Measurements from ENCODE around the gene VIPR2.
"Not testable (repeated sequence)": the region's sequence is repeated elsewhere in the genome, so short reads cannot be mapped to it uniquely, and the experiment has no call there.

The VIPR2 gene

GRCh38 chr7:159144758-159145489, at the start of gene VIPR2:
TSS of gene VIPR2 (minus strand) at chr7:159144867. CDS start at chr7:159144771, 96 bp downstream.
- Mint-ChIP-seq H3K27me3 (peaks cover 37% of the 10 kb centered on the region), H3K27ac (no peak within 1 kb of the TSS), H3K9me3 (no peaks in the 10 kb centered on the region), H3K36me3 (ENCODE audit: low read depth) (no peaks in the 10 kb centered on the region), H3K4me3 (peak within 1 kb of the TSS; percentile 61), H3K4me1 (peaks cover 4% of the 10 kb centered on the region)
- DNase-seq (peak; percentile 20), ATAC-seq (peak; percentile 21)

DNA sequence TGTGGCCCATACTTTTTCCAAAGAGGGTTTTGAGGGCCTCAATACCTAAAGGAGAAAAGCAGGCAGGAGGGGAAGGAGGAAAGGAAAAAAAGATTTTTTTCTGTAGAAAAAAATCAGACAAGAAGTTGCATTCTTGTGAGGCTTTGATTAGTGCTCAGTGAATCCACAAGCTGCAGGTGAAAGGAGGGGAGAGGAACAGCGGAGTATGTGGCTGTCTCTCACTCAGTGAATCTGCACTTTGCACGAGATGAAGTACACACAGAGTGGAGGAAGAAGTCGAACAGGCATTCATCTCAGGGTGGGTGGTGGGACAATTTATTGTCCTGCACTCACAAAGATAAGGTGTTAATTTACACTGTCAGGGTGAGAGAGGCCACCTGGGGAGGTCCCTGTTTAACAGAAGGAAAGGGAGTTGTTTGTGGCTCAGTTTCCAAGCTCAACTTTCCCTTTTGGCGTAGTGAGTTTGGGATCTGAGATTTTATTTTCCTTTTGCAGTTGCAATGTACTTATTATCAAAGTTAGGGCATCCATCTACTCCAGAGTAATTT, 49.0 kb upstream of the VIPR2 start:
- H3K27ac Mint-ChIP-seq, result no peak overlapping the region
- H3K4me3 Mint-ChIP-seq, result no peak overlapping the region
- H3K9me3 Mint-ChIP-seq, result no peaks in the 10 kb centered on the region
- ATAC-seq (no peak), DNase-seq (no peak)
- H3K27me3 Mint-ChIP-seq, result no peaks in the 10 kb centered on the region
- peaks cover 30% of the 10 kb centered on the region for H3K4me1 Mint-ChIP-seq
- no peaks in the 10 kb centered on the region for H3K36me3 Mint-ChIP-seq (ENCODE audit: low read depth)

DNA sequence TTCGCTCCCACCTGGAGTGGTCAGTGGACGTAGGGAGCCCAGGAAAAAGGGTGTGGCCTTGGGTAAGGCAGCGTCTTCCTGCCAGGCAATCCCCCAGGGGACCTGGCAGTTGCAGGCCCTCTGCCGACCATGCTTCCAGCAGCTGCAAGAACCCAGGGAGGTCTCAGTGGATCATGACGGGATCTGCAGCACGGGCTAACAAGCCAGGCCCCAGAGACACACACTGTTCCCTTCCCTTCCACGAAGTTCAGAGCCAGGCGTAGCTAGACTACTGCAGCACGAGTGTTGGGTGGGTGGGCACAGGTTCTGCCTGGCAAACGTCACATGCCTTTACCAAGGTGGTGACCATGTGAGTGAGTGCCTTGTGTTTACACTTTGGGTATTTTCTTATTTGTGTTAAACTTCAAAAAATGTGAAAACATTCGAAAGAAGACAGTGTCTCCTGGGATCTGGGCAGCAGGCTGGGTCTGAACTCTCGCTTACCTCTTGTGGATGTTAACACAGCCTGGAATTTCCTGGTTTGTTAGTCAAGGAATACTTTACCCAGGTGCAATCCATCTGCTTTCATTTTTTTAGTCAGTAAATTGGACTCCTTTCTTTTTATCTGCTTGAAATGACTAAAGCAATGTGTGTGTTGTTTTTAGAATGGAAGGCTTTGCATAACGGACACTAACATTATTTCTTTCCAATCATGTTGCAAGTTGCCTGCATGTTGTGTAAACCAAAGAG, 48.2 kb upstream of the VIPR2 start:
- H3K4me3 Mint-ChIP-seq, result no peak overlapping the region
- H3K36me3 Mint-ChIP-seq (ENCODE audit: low read depth), result no peaks in the 10 kb centered on the region
- no peak for ATAC-seq
- peaks cover 5% of the 10 kb centered on the region for H3K9me3 Mint-ChIP-seq
- no peaks in the 10 kb centered on the region for H3K27me3 Mint-ChIP-seq
- no peak for DNase-seq
- H3K27ac Mint-ChIP-seq, result no peak overlapping the region
- H3K4me1 Mint-ChIP-seq, result peaks cover 27% of the 10 kb centered on the region

DNA sequence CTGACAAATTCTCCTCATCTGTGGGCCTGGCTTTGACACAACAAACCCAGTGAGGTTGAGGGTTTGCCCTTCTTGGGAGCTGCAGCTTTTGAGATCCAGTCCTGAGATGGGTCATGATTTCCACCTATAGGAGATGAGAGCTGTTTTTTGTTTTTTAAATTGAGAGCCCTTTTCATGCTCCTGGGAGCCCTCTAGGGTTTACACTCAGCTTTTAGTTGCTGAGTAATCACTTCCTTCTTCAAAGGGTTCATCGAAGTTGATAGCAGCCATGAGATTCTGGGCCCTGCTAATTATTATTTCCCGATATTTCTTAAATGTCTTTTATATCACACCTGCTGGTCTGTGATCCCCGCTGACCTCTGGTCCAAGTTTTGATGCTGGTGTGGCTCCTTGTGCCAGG, 47.3 kb upstream of the VIPR2 start:
- H3K27ac Mint-ChIP-seq, result no peak overlapping the region
- H3K4me1 Mint-ChIP-seq, result peaks cover 18% of the 10 kb centered on the region
- peaks cover 5% of the 10 kb centered on the region for H3K9me3 Mint-ChIP-seq
- H3K4me3 Mint-ChIP-seq, result no peak overlapping the region
- DNase-seq, result no peak
- no peak for ATAC-seq
- H3K27me3 Mint-ChIP-seq, result peaks cover 2% of the 10 kb centered on the region
- H3K36me3 Mint-ChIP-seq (ENCODE audit: low read depth), result no peaks in the 10 kb centered on the region

- no peak overlapping the region for H3K27ac Mint-ChIP-seq
- H3K4me1 Mint-ChIP-seq, result peaks cover 12% of the 10 kb centered on the region
- ATAC-seq (no peak), DNase-seq (no peak)
- H3K36me3 Mint-ChIP-seq (ENCODE audit: low read depth), result no peaks in the 10 kb centered on the region
- peaks cover 13% of the 10 kb centered on the region for H3K9me3 Mint-ChIP-seq
- H3K27me3 Mint-ChIP-seq, result peaks cover 9% of the 10 kb centered on the region
- no peak overlapping the region for H3K4me3 Mint-ChIP-seq
Measured at GRCh38 chr7:159191236-159191635, 46.6 kb upstream of the VIPR2 start.

DNA sequence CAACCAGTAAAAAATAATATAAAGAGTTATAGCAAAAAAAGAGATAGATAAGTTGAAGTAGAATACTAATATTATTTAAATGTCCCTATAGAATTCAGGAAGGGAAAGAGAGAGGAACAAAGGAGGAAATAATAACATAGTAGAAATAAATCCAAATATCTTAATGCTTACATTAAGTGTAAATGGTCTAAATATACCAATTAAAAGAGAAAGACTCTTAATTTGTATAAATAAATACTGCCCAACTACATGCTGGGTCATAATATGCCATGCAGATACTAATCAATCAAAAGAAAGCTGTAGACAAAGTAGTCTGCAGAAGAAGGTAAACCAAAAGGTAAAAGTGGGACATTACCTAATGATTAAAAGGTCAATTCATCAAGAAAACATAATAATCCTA, 43.3 kb upstream of the VIPR2 start:
- H3K4me1 Mint-ChIP-seq, result no peaks in the 10 kb centered on the region
- H3K27me3 Mint-ChIP-seq, result peaks cover 28% of the 10 kb centered on the region
- DNase-seq (no peak), ATAC-seq (no peak)
- no peak overlapping the region for H3K27ac Mint-ChIP-seq
- no peaks in the 10 kb centered on the region for H3K36me3 Mint-ChIP-seq (ENCODE audit: low read depth)
- H3K4me3 Mint-ChIP-seq, result no peak overlapping the region
- peaks cover 17% of the 10 kb centered on the region for H3K9me3 Mint-ChIP-seq

DNA sequence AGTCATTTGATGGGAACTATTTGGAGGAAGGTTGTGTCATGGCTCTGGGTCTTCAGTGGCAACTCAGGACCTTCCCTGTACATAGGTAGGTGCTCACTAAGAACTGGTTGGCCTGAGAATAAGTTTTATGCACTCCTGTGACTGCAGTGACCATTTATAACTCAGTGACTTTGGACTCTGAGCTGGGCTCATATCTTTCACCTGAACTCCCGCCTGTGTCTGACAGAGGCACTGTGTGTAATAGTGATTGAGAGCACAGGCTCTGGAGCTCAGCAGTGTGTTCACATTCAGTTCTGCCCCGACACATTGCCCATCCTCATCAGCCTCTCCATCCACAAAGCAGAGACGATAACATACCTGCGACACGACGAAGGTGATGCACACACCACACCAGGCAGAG, 34.6 kb upstream of the VIPR2 start:
- no peak overlapping the region for H3K27ac Mint-ChIP-seq
- ATAC-seq (no peak), DNase-seq (no peak)
- peaks cover 24% of the 10 kb centered on the region for H3K9me3 Mint-ChIP-seq
- H3K27me3 Mint-ChIP-seq, result peaks cover 6% of the 10 kb centered on the region
- H3K4me1 Mint-ChIP-seq, result peaks cover 9% of the 10 kb centered on the region
- H3K36me3 Mint-ChIP-seq (ENCODE audit: low read depth), result no peaks in the 10 kb centered on the region
- H3K4me3 Mint-ChIP-seq, result no peak overlapping the region

DNA sequence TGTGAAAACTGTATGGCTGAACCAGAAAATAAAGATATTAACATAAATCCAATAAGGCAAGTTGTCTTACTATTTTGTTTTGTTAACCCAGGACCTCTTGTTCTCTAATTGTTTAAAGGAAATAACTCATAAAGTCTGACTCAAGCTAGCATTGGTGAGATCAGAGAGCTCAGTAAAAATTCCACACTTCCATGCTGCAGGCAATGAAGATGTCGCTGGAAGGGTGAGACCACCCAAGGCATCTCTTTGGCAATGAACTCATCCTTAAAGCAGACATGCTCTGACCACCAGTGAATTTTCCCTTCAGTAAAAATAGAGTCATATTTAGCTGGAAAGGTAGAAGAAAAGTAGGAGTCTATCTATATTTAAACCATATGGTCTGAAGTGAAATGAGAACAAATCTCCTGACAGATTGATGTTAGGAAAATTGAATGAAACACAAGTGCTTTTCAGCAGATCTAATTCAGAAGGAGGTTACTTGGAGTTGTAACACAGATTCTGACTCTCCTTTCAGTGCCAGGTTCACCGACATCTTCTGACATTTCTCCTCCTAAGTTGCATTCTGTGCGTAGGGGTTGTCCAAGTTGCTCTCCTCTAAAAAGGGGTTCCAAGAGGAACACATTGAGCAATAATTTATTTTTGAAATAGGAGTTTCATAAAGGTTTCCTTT, 32.8 kb upstream of the VIPR2 start:
- DNase-seq (no peak), ATAC-seq (no peak)
- Mint-ChIP-seq H3K27ac (no peak overlapping the region), H3K4me1 (peaks cover 11% of the 10 kb centered on the region), H3K27me3 (peaks cover 2% of the 10 kb centered on the region), H3K36me3 (ENCODE audit: low read depth) (no peaks in the 10 kb centered on the region), H3K9me3 (peaks cover 16% of the 10 kb centered on the region), H3K4me3 (no peak overlapping the region)

DNA sequence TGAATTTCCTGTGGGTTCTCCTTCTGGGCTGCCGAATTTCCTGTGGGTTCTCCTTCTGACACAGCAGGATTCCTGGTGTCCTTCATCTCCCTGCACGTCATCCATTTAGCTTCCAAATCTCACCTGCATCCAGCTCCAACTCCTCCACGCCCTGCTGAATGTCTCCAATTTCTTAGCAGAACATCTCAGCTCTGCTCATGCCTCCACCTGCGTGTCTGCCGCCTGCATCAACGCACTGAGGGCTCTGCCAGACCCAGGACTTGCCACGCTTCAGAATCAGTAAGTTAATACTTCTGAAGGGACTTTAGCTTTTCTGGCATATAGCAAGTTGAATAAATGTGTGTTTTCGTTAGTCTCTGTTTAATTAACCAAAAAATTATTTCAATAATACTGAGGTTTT, 31.1 kb upstream of the VIPR2 start:
- no peaks in the 10 kb centered on the region for H3K36me3 Mint-ChIP-seq (ENCODE audit: low read depth)
- no peak for ATAC-seq
- H3K4me1 Mint-ChIP-seq, result peaks cover 11% of the 10 kb centered on the region
- H3K4me3 Mint-ChIP-seq, result no peak overlapping the region
- DNase-seq, result no peak
- peaks cover 12% of the 10 kb centered on the region for H3K9me3 Mint-ChIP-seq
- H3K27me3 Mint-ChIP-seq, result peaks cover 2% of the 10 kb centered on the region
- no peak overlapping the region for H3K27ac Mint-ChIP-seq

DNA sequence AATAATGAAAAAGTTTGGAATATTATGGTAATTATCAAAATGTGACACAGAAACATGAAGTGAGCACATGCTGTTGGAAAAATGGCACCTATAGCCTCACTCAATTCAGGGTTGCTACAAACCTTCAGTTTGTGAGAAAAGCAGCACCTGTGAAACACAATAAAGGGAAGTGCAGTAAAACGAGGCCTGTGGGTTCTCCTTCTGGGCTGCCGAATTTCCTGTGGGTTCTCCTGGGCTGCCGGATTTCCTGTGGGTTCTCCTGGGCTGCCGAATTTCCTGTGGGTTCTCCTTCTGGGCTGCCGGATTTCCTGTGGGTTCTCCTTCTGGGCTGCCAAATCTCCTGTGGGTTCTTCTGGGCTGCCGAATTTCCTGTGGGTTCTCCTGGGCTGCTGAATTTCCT, 30.4 kb upstream of the VIPR2 start:
- H3K27me3 Mint-ChIP-seq; H3K4me3 Mint-ChIP-seq; DNase-seq; ATAC-seq; H3K27ac Mint-ChIP-seq; H3K36me3 Mint-ChIP-seq (ENCODE audit: low read depth): not testable (repeated sequence)
- peaks cover 12% of the 10 kb centered on the region for H3K9me3 Mint-ChIP-seq
- H3K4me1 Mint-ChIP-seq, result peaks cover 11% of the 10 kb centered on the region

DNA sequence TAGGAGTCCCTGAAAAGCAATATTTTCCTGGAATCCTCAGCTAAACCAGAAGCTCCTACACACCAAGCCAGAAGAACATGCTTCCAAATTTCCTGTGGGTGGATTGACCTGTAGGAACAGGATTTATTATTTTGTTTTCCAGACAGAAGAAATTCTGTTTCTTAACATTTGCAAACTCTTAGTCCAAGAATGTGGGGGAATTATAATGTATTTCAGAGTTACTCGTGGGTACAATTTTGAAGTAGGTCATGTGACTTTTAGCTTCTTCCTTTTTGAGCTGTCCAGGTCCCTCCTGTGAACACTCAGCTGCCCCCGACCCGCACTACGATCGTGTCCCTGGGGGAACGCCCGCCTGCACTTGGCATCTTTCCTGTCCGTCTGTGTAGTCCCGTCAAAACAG, 27.7 kb upstream of the VIPR2 start:
- Mint-ChIP-seq H3K36me3 (ENCODE audit: low read depth) (no peaks in the 10 kb centered on the region), H3K4me1 (peaks cover 11% of the 10 kb centered on the region), H3K9me3 (peaks cover 12% of the 10 kb centered on the region), H3K4me3 (no peak overlapping the region), H3K27me3 (no peaks in the 10 kb centered on the region), H3K27ac (no peak overlapping the region)
- DNase-seq (no peak), ATAC-seq (no peak)

GRCh38 chr7:159169391-159169790, 24.7 kb upstream of the VIPR2 start:
- Mint-ChIP-seq H3K36me3 (ENCODE audit: low read depth) (no peaks in the 10 kb centered on the region), H3K27me3 (no peaks in the 10 kb centered on the region), H3K9me3 (peaks cover under 1% of the 10 kb centered on the region), H3K4me3 (no peak overlapping the region), H3K27ac (no peak overlapping the region), H3K4me1 (peaks cover 3% of the 10 kb centered on the region)
- DNase-seq (no peak), ATAC-seq (no peak)

DNA sequence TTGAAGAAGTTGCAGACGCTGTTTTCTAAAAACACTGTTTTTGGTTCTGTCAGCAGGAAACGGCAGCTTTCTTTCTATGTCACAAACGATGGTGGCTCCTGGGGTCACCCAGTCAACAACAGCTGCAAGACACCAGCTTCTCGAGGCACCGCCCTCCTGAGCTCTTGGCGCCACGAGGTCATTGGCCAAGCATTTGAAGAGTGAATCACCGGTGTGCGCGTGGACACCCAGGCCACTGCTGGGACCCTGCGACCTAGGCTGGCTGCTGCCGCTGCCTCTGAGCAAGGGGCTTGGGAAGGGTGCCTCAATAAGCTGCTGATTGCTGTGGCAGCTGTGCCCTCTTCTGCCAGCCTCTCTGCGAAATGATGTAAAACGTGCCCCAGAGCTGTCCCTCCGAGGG, 22.5 kb upstream of the VIPR2 start:
- H3K27me3 Mint-ChIP-seq, result no peaks in the 10 kb centered on the region
- no peaks in the 10 kb centered on the region for H3K9me3 Mint-ChIP-seq
- H3K27ac Mint-ChIP-seq, result no peak overlapping the region
- H3K4me3 Mint-ChIP-seq, result no peak overlapping the region
- no peaks in the 10 kb centered on the region for H3K36me3 Mint-ChIP-seq (ENCODE audit: low read depth)
- DNase-seq, result no peak
- no peaks in the 10 kb centered on the region for H3K4me1 Mint-ChIP-seq
- ATAC-seq, result no peak

DNA sequence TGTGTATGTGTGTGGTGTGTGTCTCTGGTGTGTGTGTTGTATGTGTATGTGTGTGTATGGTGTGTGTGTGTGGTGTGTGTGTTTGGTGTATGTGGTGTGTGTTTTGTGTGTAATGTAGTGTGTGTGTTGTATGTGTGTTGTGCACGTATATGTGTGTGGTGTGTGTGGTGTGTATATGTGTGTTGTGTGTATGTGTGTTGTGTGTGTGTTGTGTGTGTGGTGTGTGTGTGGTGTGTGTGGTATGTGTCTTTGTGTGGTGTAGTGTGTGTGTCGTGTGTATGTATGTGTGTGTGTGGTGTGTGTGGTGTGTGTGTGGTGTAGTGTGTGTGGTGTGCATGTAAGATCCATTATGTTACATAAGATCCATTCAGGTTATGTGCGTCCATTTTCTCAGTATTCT, 21.9 kb upstream of the VIPR2 start:
- Mint-ChIP-seq H3K36me3 (ENCODE audit: low read depth) (no peaks in the 10 kb centered on the region), H3K4me3 (no peak overlapping the region), H3K27me3 (no peaks in the 10 kb centered on the region), H3K4me1 (no peaks in the 10 kb centered on the region), H3K27ac (no peak overlapping the region), H3K9me3 (no peaks in the 10 kb centered on the region)
- ATAC-seq (no peak), DNase-seq (no peak)

GRCh38 chr7:159165352-159165751, 20.7 kb upstream of the VIPR2 start:
- no peaks in the 10 kb centered on the region for H3K4me1 Mint-ChIP-seq
- no peaks in the 10 kb centered on the region for H3K9me3 Mint-ChIP-seq
- DNase-seq (no peak), ATAC-seq (no peak)
- no peaks in the 10 kb centered on the region for H3K36me3 Mint-ChIP-seq (ENCODE audit: low read depth)
- no peak overlapping the region for H3K4me3 Mint-ChIP-seq
- H3K27me3 Mint-ChIP-seq, result peaks cover 1% of the 10 kb centered on the region
- no peak overlapping the region for H3K27ac Mint-ChIP-seq
